ENCODE data around the gene CSMD2.

GRCh38 chr1:33650708-33651107 is 514.3 kb downstream of the CSMD2 start:
- TF ChIP-seq EZH2phosphoT487 (conservative IDR thresholded peaks at IDR 0.05; ENCODE audit: low read length) (no peak), CTCF (IDR thresholded peaks at IDR 0.05; ENCODE audit: insufficient read depth, low read length, poor library complexity, severe bottlenecking) (no peak)
